Measurements from ENCODE around the gene RBM28.

RBM28 gene

DNA sequence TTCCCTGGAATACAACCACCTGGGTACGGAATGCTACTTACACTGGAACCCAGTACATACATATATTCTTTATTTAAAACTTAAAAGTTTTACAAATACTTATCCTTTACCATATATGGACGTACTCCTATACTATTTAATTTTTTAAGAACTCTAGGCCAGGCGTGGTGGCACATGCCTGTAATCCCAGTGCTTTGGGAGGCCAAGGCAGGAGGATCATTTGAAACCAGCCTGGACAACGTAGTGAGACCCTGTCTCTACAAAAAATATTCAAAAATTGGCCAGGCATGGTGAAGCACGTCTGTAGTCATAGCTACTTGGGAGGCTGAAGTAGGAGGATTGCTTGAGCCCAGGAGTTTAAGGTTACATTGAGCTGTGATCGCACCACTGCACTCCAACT, 2.0 kb downstream of the RBM28 start:
- H3K9me3 Mint-ChIP-seq: no peaks in the 10 kb centered on the region
- no peaks in the 10 kb centered on the region for H3K27me3 Mint-ChIP-seq
- peak overlapping the region; percentile 95 for H3K4me3 Mint-ChIP-seq
- H3K36me3 Mint-ChIP-seq (ENCODE audit: low read depth): peaks cover 35% of the 10 kb centered on the region
- no peak overlapping the region for H3K27ac Mint-ChIP-seq
- H3K4me1 Mint-ChIP-seq (ENCODE audit: low read depth): peaks cover 32% of the 10 kb centered on the region

DNA sequence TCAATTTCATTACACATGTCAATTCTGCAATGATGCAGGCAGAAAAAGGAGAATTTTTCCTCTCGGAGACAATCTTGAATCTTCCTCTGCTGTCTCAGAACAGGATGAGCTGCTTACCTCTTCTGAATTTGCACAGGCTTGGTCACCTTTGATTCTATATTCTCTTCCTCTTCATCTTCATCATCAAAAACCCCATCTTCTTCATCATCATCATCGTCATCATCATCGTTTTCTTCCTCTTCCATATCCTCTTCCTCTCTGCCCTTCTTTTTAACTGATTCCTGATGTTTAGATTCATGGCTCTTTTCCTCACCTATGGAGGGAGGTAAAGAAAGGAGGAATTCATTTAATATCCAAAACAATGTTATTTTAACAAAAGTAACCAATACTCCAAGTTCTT, 8.0 kb downstream of the RBM28 start:
- H3K27ac Mint-ChIP-seq: no peak overlapping the region
- peaks cover 5% of the 10 kb centered on the region for H3K4me1 Mint-ChIP-seq (ENCODE audit: low read depth)
- H3K4me3 Mint-ChIP-seq: no peak overlapping the region
- H3K36me3 Mint-ChIP-seq (ENCODE audit: low read depth): peaks cover 82% of the 10 kb centered on the region
- no peaks in the 10 kb centered on the region for H3K9me3 Mint-ChIP-seq
- H3K27me3 Mint-ChIP-seq: no peaks in the 10 kb centered on the region

DNA sequence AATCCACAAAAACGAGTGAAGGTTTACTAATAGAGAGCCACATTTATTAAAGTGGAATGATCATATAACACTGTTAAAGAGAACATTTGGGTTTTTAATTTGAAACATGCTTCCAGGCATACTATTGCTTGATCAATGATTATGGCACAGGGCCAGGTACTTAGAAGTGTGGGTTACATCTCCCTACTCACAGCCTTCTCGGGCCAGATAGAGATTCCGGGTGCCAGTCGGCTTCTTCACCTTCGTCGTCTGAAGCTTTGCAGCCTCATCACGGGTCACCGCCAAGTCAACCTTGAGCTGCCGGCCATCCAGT, 19.4 kb downstream of the RBM28 start:
- H3K9me3 Mint-ChIP-seq: no peaks in the 10 kb centered on the region
- no peak overlapping the region for H3K4me3 Mint-ChIP-seq
- peaks cover 30% of the 10 kb centered on the region for H3K4me1 Mint-ChIP-seq (ENCODE audit: low read depth)
- no peak overlapping the region for H3K27ac Mint-ChIP-seq
- H3K36me3 Mint-ChIP-seq (ENCODE audit: low read depth): peaks cover 81% of the 10 kb centered on the region
- H3K27me3 Mint-ChIP-seq: no peaks in the 10 kb centered on the region

DNA sequence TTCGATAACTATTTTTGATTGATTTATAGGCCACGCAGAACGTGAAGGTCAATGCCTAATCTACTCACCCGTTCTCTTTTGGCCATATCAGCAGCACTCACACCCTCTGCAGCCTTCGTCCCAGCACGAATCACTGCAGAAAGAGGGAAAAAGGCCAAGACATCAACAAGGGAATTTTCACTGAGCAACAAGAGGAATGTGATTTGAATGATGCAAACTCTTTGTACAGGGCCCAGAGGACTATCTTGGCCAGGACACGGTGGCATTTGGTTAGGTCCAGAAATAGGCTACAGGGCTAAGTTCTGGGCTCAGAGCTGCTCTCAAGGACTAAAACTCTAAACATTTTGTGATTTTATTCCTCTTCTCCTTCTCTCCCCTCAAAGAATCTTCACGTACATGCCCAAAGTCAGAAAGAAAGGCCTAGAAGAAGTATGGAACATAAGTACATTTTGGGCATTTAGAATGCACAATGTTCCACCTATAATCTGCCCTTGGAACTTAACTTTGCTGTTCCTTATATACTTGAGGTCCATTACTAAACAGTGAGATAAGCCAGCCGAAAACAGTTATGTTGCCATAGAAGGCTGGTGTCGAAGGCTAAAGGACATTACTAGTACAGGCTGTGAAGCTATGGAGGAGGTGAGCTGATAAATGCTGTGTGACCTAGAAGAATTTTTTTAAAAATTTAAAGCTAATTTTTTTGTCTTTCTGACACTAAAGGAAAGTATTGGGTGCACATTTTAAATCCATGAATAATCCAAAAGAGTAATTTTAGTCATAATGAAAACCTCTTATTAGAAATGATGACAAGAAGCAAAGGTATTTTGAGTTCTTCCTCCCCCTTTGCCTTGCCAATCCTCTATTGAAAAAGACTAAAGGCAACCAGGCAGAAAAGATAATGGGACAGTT, 20.0 kb downstream of the RBM28 start:
- Mint-ChIP-seq H3K36me3 (ENCODE audit: low read depth) (peaks cover 84% of the 10 kb centered on the region), H3K27me3 (no peaks in the 10 kb centered on the region), H3K4me1 (ENCODE audit: low read depth) (peaks cover 32% of the 10 kb centered on the region), H3K4me3 (no peak overlapping the region), H3K27ac (no peak overlapping the region), H3K9me3 (no peaks in the 10 kb centered on the region)

DNA sequence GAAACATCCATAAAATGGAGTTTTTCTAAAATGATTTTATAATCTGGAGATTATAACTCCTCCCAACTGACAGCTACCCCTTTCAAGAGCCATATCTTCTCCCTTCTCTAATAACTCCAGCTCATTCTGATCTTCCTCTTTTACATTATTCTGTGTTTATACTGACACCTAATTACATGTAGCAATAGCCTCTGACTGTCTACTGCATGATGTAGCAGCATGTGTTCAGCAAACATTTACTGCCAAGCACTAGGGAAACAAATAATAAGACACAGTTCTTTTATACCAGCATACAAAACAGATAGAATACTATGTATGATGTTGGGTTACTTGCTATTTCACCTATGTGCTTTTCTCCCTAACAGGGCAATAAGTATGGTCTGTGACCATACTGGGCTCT, 20.7 kb downstream of the RBM28 start:
- Mint-ChIP-seq H3K4me1 (ENCODE audit: low read depth) (peaks cover 32% of the 10 kb centered on the region), H3K27me3 (no peaks in the 10 kb centered on the region), H3K4me3 (no peak overlapping the region), H3K9me3 (no peaks in the 10 kb centered on the region), H3K27ac (no peak overlapping the region), H3K36me3 (ENCODE audit: low read depth) (peaks cover 83% of the 10 kb centered on the region)

DNA sequence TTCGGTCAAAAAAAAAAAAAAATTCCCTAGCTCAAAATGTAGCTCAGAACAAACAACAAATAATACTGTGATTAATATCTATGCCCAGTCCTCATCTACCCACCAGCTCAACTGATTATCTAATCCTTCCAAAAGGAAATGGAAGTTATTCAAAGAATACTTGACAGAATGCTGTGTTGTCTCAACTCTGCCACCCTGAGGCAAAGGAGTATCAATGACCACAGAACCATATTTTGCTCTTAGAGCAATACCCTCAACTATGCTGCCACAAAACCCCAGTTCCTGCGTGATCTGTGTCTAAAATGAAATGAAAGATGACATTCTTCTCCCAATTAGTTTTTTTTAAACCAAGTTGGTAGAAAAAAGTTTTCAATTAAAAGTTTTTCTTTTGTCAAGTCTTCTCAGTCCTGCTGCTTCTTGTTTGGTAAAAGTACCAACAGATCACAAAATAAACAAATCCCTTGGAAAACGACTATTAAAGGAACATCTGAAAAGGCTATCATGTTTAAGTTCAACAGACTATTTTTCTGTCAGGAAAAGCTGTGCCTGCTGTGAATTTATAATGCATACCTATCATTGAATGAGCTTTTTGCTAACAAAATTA, 21.6 kb downstream of the RBM28 start:
- H3K36me3 Mint-ChIP-seq (ENCODE audit: low read depth): peaks cover 87% of the 10 kb centered on the region
- no peaks in the 10 kb centered on the region for H3K27me3 Mint-ChIP-seq
- H3K9me3 Mint-ChIP-seq: no peaks in the 10 kb centered on the region
- peaks cover 32% of the 10 kb centered on the region for H3K4me1 Mint-ChIP-seq (ENCODE audit: low read depth)
- H3K27ac Mint-ChIP-seq: peak overlapping the region; percentile 0
- H3K4me3 Mint-ChIP-seq: no peak overlapping the region

DNA sequence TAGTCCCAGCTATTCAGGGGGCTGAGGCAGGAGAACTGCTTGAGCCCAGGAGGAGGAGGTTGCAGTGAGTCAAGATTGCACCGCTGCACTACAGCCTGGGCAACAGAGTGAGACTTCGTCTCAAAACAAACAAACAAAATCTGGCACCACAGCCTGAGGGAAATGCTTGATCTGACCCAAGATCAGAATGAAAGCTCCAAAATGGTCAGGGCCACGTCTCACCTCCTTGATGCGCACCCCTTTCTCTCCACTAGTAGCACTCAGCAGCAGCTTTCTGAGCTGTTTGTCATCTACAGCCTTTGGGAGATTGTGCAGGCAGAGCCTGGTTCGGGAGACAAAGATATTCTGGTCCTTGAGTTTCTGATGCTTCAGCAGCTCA, 22.7 kb downstream of the RBM28 start:
- peaks cover 86% of the 10 kb centered on the region for H3K36me3 Mint-ChIP-seq (ENCODE audit: low read depth)
- H3K27ac Mint-ChIP-seq: peak overlapping the region; percentile 79
- no peaks in the 10 kb centered on the region for H3K9me3 Mint-ChIP-seq
- no peak overlapping the region for H3K4me3 Mint-ChIP-seq
- peaks cover 32% of the 10 kb centered on the region for H3K4me1 Mint-ChIP-seq (ENCODE audit: low read depth)
- H3K27me3 Mint-ChIP-seq: no peaks in the 10 kb centered on the region

DNA sequence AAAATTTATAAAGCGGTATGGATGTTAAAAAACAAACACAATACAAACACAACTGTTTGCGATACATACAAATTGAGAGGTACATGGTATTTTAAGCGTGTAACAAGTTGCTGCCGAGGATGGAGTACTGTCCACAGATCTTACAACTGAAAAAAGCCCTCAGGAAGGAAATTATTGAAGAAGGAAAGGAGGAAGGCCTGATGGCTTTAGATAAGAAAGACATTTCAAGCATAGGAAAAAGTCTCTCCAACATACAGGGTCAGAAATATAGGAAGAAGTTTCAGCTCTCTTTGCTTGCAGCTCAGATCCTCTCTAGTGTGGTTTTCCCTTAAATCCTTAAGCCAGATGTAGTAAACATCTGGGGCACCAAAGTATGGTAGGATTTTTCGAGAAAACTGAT, 25.0 kb downstream of the RBM28 start:
- Mint-ChIP-seq H3K4me3 (no peak overlapping the region), H3K27ac (no peak overlapping the region), H3K27me3 (no peaks in the 10 kb centered on the region), H3K4me1 (ENCODE audit: low read depth) (peaks cover 32% of the 10 kb centered on the region), H3K9me3 (no peaks in the 10 kb centered on the region), H3K36me3 (ENCODE audit: low read depth) (peaks cover 83% of the 10 kb centered on the region)

DNA sequence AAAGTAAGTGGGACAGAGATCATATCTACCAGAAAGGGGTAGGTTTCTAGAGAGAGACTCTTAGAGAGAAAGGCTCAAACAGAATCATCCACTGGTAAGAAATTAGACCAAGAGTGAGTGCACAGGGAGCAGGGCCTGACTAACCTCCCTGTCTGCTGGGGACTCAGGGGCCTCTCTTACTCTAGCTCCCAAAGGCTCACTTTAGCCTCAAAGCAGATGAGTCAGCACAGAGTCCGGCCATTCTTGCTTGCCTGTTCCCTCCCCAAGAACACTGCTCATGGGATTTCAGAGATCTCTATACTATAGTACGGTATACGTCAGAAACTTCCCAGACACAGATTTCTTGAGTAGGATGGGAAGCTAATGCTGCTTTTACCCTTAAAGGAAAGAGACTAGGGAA, 32.7 kb downstream of the RBM28 start:
- H3K27me3 Mint-ChIP-seq: no peaks in the 10 kb centered on the region
- no peaks in the 10 kb centered on the region for H3K9me3 Mint-ChIP-seq
- H3K27ac Mint-ChIP-seq: no peak overlapping the region
- H3K4me1 Mint-ChIP-seq (ENCODE audit: low read depth): no peaks in the 10 kb centered on the region
- no peak overlapping the region for H3K4me3 Mint-ChIP-seq
- H3K36me3 Mint-ChIP-seq (ENCODE audit: low read depth): peaks cover 90% of the 10 kb centered on the region

DNA sequence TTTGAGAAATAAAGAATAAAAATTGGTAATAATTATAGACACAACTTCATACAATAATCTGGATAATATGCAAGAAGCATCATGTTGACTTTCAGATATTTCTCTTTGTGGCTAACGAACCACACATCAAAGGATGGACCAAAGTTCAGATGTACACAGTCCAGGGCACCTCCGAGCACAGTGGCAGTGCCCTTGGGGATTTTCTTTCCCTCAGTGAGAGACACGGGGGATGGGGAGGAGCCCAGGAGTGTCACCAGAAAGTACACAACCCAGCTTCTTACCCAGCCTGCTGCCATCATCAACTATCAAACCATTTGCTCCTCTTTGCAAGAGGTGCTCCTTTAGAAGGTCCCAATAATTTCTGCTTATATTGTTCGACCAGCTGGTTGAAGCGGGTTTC, 33.2 kb downstream of the RBM28 start:
- no peak overlapping the region for H3K4me3 Mint-ChIP-seq
- no peak overlapping the region for H3K27ac Mint-ChIP-seq
- no peaks in the 10 kb centered on the region for H3K9me3 Mint-ChIP-seq
- peaks cover 90% of the 10 kb centered on the region for H3K36me3 Mint-ChIP-seq (ENCODE audit: low read depth)
- H3K4me1 Mint-ChIP-seq (ENCODE audit: low read depth): no peaks in the 10 kb centered on the region
- H3K27me3 Mint-ChIP-seq: no peaks in the 10 kb centered on the region

DNA sequence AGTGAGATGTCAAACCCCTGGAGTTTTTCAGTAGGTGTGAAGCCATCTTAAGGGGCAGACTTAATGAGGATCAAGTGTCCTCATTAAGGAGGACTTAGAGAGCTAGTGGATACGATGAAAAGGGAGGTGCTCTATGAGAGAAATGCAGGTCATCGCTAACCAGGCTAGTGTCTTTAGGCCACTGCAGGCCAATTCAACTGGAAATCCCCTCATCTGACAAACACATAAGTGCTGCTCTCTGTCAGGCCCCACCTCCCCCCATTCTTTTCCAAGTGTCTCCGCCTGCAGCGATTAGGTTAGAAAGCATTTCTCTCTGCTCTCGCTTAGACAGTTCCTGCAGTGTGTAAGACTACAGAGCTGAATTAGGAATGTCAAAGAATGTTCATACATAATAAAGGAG, 33.7 kb downstream of the RBM28 start:
- H3K4me3 Mint-ChIP-seq: no peak overlapping the region
- no peaks in the 10 kb centered on the region for H3K9me3 Mint-ChIP-seq
- H3K4me1 Mint-ChIP-seq (ENCODE audit: low read depth): no peaks in the 10 kb centered on the region
- no peak overlapping the region for H3K27ac Mint-ChIP-seq
- H3K36me3 Mint-ChIP-seq (ENCODE audit: low read depth): peaks cover 86% of the 10 kb centered on the region
- no peaks in the 10 kb centered on the region for H3K27me3 Mint-ChIP-seq

DNA sequence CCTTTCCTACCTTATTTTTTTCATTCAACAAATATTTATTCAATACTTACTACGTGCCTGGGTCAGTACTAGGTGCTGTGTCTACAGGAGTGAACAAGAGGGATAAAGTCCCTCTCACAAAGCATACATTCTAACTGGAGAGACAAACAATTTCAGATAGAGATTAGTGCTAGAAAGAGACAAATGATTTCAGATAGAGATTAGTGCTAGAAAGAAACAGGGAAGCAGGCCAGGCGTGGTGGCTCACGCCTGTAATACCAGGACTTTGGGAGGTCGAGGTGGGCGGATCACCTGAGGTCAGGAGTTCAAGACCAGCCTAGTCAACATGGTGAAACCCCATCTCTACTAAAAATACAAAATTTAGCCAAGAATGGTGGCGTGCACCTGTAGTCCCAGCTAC, 34.6 kb downstream of the RBM28 start:
- H3K9me3 Mint-ChIP-seq: no peaks in the 10 kb centered on the region
- H3K36me3 Mint-ChIP-seq (ENCODE audit: low read depth): peaks cover 79% of the 10 kb centered on the region
- no peak overlapping the region for H3K4me3 Mint-ChIP-seq
- H3K27ac Mint-ChIP-seq: no peak overlapping the region
- H3K4me1 Mint-ChIP-seq (ENCODE audit: low read depth): no peaks in the 10 kb centered on the region
- no peaks in the 10 kb centered on the region for H3K27me3 Mint-ChIP-seq

DNA sequence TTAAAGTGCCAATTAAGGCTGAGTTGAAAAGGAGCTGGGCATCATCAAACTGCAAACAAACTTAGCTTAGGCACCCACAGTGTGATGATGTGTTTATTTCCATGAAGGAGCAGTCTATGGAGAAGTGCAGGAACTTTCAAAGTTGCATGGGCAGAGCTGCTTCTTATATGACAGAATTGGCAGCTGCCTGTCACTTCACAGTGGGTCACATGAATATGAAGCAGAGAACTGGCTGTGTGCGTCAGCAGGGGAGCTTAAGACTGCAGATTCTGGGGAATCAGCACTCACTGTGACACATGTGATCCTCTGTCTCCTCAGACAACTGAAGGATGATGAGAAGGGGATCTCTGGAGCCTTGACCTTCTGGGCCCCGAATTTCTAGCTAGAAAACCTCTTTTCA, 36.6 kb downstream of the RBM28 start:
- H3K4me3 Mint-ChIP-seq: no peak overlapping the region
- H3K27ac Mint-ChIP-seq: no peak overlapping the region
- H3K27me3 Mint-ChIP-seq: no peaks in the 10 kb centered on the region
- H3K4me1 Mint-ChIP-seq (ENCODE audit: low read depth): no peaks in the 10 kb centered on the region
- peaks cover 73% of the 10 kb centered on the region for H3K36me3 Mint-ChIP-seq (ENCODE audit: low read depth)
- no peaks in the 10 kb centered on the region for H3K9me3 Mint-ChIP-seq

DNA sequence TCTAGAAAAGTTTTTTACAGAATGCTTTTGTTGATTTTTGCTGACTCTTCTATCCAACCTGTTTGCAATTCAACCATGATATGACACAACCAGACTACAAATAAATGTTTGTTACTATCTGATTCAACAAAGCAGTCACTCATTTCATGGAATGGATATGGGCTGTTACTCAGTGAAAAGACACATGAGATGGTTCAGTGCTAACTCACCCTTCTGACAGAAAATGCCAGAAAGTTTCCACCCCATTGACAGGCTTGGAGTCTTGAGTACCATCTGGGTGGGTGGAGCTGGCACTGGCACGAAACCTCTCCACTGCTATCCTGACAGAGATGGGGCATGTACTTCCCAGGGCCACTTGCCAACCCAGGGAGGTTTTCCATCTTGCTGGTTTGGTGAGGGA, 39.5 kb downstream of the RBM28 start:
- H3K27me3 Mint-ChIP-seq: no peaks in the 10 kb centered on the region
- H3K9me3 Mint-ChIP-seq: no peaks in the 10 kb centered on the region
- H3K36me3 Mint-ChIP-seq (ENCODE audit: low read depth): peaks cover 48% of the 10 kb centered on the region
- no peaks in the 10 kb centered on the region for H3K4me1 Mint-ChIP-seq (ENCODE audit: low read depth)
- no peak overlapping the region for H3K4me3 Mint-ChIP-seq
- H3K27ac Mint-ChIP-seq: no peak overlapping the region

DNA sequence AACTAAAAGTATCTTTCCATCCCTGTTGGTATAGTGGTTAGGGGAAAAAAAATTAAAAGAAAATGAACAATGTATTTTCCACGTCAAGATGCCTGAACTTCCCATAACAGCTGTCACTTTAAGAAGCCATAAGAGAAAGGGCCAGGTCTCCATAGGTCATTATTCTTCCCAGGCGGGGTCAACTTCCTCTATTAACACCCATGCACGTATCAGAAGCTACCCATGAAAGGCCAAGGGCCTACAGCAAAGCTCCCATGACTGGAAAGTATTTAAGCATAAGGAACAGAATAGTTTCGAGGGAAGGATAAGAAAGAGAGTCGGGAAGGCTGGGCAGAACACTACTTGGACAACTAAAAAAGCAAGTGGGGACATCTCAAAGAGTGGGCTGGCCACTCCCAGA, 40.1 kb downstream of the RBM28 start:
- H3K27me3 Mint-ChIP-seq: no peaks in the 10 kb centered on the region
- no peak overlapping the region for H3K4me3 Mint-ChIP-seq
- H3K4me1 Mint-ChIP-seq (ENCODE audit: low read depth): no peaks in the 10 kb centered on the region
- peaks cover 44% of the 10 kb centered on the region for H3K36me3 Mint-ChIP-seq (ENCODE audit: low read depth)
- peak overlapping the region; percentile 57 for H3K27ac Mint-ChIP-seq
- H3K9me3 Mint-ChIP-seq: no peaks in the 10 kb centered on the region

DNA sequence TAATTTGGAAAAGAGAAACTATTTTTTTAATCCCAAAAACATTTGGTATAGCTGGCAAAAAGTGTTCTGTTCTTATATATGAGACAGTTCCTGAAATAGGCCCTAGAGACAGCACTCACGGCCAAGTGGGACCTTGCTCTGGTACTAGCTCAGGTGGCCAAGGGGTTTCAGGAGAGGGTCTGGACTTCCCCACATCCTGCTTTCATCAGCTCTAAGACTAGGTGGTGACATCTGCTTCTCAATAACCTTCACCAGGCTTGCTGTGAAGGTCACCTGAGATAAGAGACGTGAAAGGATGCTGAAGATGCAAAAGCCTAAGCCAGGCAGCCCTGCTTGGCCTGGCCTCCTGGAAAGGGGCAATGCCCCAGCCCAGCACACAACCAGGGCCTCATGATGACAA, 40.6 kb downstream of the RBM28 start:
- H3K27ac Mint-ChIP-seq: no peak overlapping the region
- peaks cover 39% of the 10 kb centered on the region for H3K36me3 Mint-ChIP-seq (ENCODE audit: low read depth)
- H3K9me3 Mint-ChIP-seq: no peaks in the 10 kb centered on the region
- H3K27me3 Mint-ChIP-seq: no peaks in the 10 kb centered on the region
- H3K4me3 Mint-ChIP-seq: no peak overlapping the region
- H3K4me1 Mint-ChIP-seq (ENCODE audit: low read depth): no peaks in the 10 kb centered on the region
